ENCODE measurements around the gene ARFRP1. TPM values are rescaled to one million over a fixed set of nuclear protein-coding genes. Genes with fewer than 3 reads are reported as not detected.

Gene ARFRP1
- total RNA-seq, 1 donor from 2014 or later: 51.0 TPM

GRCh38 chr20:63657260-63657936 is 50.4 kb downstream of the ARFRP1 start:
- no peak for TF ChIP-seq CTCF (IDR thresholded peaks at IDR 0.05; ENCODE audit: unreplicated experiment)
- Mint-ChIP-seq H3K27me3 (peaks cover 4% of the 10 kb centered on the region), H3K4me1 (ENCODE audit: low read depth) (peaks cover 17% of the 10 kb centered on the region), H3K36me3 (ENCODE audit: insufficient read depth) (no peaks in the 10 kb centered on the region), H3K27ac (peak overlapping the region; percentile 86), H3K4me3 (ENCODE audit: low read depth) (peak overlapping the region; percentile 95), H3K9me3 (ENCODE audit: low read depth) (no peaks in the 10 kb centered on the region)
- no peak for DNase-seq (ENCODE audit: low spot score, unreplicated experiment)

- Mint-ChIP-seq H3K4me3 (ENCODE audit: low read depth) (no peak overlapping the region), H3K4me1 (ENCODE audit: low read depth) (peaks cover 19% of the 10 kb centered on the region), H3K27me3 (peaks cover 7% of the 10 kb centered on the region), H3K36me3 (ENCODE audit: insufficient read depth) (no peaks in the 10 kb centered on the region), H3K27ac (no peak overlapping the region), H3K9me3 (ENCODE audit: low read depth) (no peaks in the 10 kb centered on the region)
- DNase-seq (ENCODE audit: low spot score, unreplicated experiment): no peak
- no peak for TF ChIP-seq CTCF (IDR thresholded peaks at IDR 0.05; ENCODE audit: unreplicated experiment)
Measured at GRCh38 chr20:63656451-63656850, 51.3 kb downstream of the ARFRP1 start.

GRCh38 chr20:63655249-63655648 is 52.5 kb downstream of the ARFRP1 start:
- Mint-ChIP-seq H3K36me3 (ENCODE audit: insufficient read depth) (no peaks in the 10 kb centered on the region), H3K27me3 (peaks cover 10% of the 10 kb centered on the region), H3K4me3 (ENCODE audit: low read depth) (no peak overlapping the region), H3K27ac (no peak overlapping the region), H3K4me1 (ENCODE audit: low read depth) (peaks cover 19% of the 10 kb centered on the region), H3K9me3 (ENCODE audit: low read depth) (no peaks in the 10 kb centered on the region)
- DNase-seq (ENCODE audit: low spot score, unreplicated experiment): no peak
- no peak for TF ChIP-seq CTCF (IDR thresholded peaks at IDR 0.05; ENCODE audit: unreplicated experiment)

GRCh38 chr20:63653974-63654668 is 53.7 kb downstream of the ARFRP1 start:
- Mint-ChIP-seq H3K27me3 (peaks cover 10% of the 10 kb centered on the region), H3K9me3 (ENCODE audit: low read depth) (no peaks in the 10 kb centered on the region), H3K27ac (no peak overlapping the region), H3K36me3 (ENCODE audit: insufficient read depth) (no peaks in the 10 kb centered on the region), H3K4me3 (ENCODE audit: low read depth) (peak overlapping the region; percentile 58), H3K4me1 (ENCODE audit: low read depth) (peaks cover 13% of the 10 kb centered on the region)
- DNase-seq (ENCODE audit: low spot score, unreplicated experiment): no peak
- TF ChIP-seq CTCF (IDR thresholded peaks at IDR 0.05; ENCODE audit: unreplicated experiment): no peak

GRCh38 chr20:63653041-63653973 is 54.5 kb downstream of the ARFRP1 start, which contains the start of gene STMN3:
Gene STMN3 (minus strand): TSS chr20:63653424. CDS start chr20:63653345, 79 bp downstream.
- DNase-seq (ENCODE audit: low spot score, unreplicated experiment): peak; percentile 89
- Mint-ChIP-seq H3K9me3 (ENCODE audit: low read depth) (no peaks in the 10 kb centered on the region), H3K36me3 (ENCODE audit: insufficient read depth) (no peaks in the 10 kb centered on the region), H3K4me1 (ENCODE audit: low read depth) (peaks cover 7% of the 10 kb centered on the region), H3K27me3 (peaks cover 14% of the 10 kb centered on the region), H3K27ac (no peak within 1 kb of the TSS), H3K4me3 (ENCODE audit: low read depth) (peak within 1 kb of the TSS; percentile 58)
- TF ChIP-seq CTCF (IDR thresholded peaks at IDR 0.05; ENCODE audit: unreplicated experiment): no peak

Measured in progenitor cell of endocrine pancreas (in vitro differentiated cells).